ENCODE measurements around the gene AKR1C2. TPM values are rescaled to one million over a fixed set of nuclear protein-coding genes. Genes with fewer than 3 reads are reported as not detected.

AKR1C2 gene
- total and polyA plus RNA-seq, 2 donors (not counting 1 experiment from before 2014, with no cell fraction given), result not detected

- Mint-ChIP-seq H3K27me3 (no peaks in the 10 kb centered on the region), H3K9me3 (ENCODE audit: insufficient read depth) (no peaks in the 10 kb centered on the region), H3K4me3 (no peak overlapping the region), H3K27ac (no peak overlapping the region), H3K4me1 (no peaks in the 10 kb centered on the region)
- Histone ChIP-seq H3K79me2 (ENCODE audit: control insufficient read depth, insufficient read depth, low read length) (no peaks in the 10 kb centered on the region), H3K4me2 (replicated peaks; ENCODE audit: low read depth, low read length, poor library complexity, severe bottlenecking) (no peak overlapping the region), H2AFZ (ENCODE audit: insufficient read depth, low read depth, low read length, poor library complexity, severe bottlenecking) (no peak overlapping the region), H4K20me1 (ENCODE audit: control insufficient read depth, insufficient read depth, low read length, poor library complexity, severe bottlenecking) (no peaks in the 10 kb centered on the region), H3K36me3 (replicated peaks in 1 of 2; ENCODE audit: control extremely low read depth in 1 of 2, control insufficient read depth in 1 of 2, extremely low read depth in 1 of 2, insufficient read depth in 2 of 2, low read length in 1 of 2) (no peaks in the 10 kb centered on the region), H3K27ac (ENCODE audit: low read length in 2 of 2) (no peak overlapping the region), H3K4me1 (ENCODE audit: control insufficient read depth in 2 of 2, insufficient read depth in 2 of 2, low read length in 2 of 2) (no peaks in the 10 kb centered on the region), H3K9ac (ENCODE audit: low read length) (no peak overlapping the region), H3K27me3 (replicated peaks in 1 of 4; ENCODE audit: control extremely low read depth in 1 of 4, control insufficient read depth in 3 of 4, insufficient read depth in 4 of 4, low read length in 3 of 4) (no peaks in the 10 kb centered on the region), H3K9me3 (ENCODE audit: control extremely low read depth in 1 of 3, control insufficient read depth in 2 of 3, insufficient read depth in 1 of 3, low read length in 2 of 3) (no peaks in the 10 kb centered on the region), H3K4me3 (ENCODE audit: control extremely low read depth in 1 of 5, extremely low read depth in 1 of 5, insufficient read depth in 1 of 5, low read depth in 2 of 5, low read length in 4 of 5) (no peak overlapping the region)
- TF ChIP-seq CTCF (IDR thresholded peaks at IDR 0.05) (no peak), EZH2 (IDR thresholded peaks at IDR 0.05; ENCODE audit: borderline replicate concordance, insufficient read depth, low read depth, low read length, poor library complexity, severe bottlenecking) (no peak)
- ChIA-PET POLR2A (no interaction called here), CTCF (no interaction called here)
- WGBS (ENCODE audit: insufficient coverage), result 89% methylated on average over 1 of the region's 2 CpGs
- no peak for DNase-seq
- intact Hi-C loops (cut with micrococcal nuclease), result no loop called here
- no peak for ATAC-seq (ENCODE audit: low read depth)
These were observed 57.6 kb downstream of the AKR1C2 start for GRCh38 chr10:4945766-4946717.

GRCh38 chr10:4944841-4945240, 58.8 kb downstream of the AKR1C2 start:
- H3K4me2 ChIP-seq (replicated peaks; ENCODE audit: low read depth, low read length, poor library complexity, severe bottlenecking), result no peak overlapping the region
- no peaks in the 10 kb centered on the region for H3K36me3 ChIP-seq (replicated peaks in 1 of 2; ENCODE audit: control extremely low read depth in 1 of 2, control insufficient read depth in 1 of 2, extremely low read depth in 1 of 2, insufficient read depth in 2 of 2, low read length in 1 of 2)
- Mint-ChIP-seq H3K4me1 (no peaks in the 10 kb centered on the region), H3K9me3 (ENCODE audit: insufficient read depth) (no peaks in the 10 kb centered on the region), H3K4me3 (no peak overlapping the region), H3K27ac (no peak overlapping the region), H3K27me3 (no peaks in the 10 kb centered on the region)
- no peaks in the 10 kb centered on the region for H3K4me1 ChIP-seq (ENCODE audit: control insufficient read depth in 2 of 2, insufficient read depth in 2 of 2, low read length in 2 of 2)
- CTCF ChIA-PET, result no interaction called here
- no peak for DNase-seq
- POLR2A ChIA-PET, result no interaction called here
- TF ChIP-seq EZH2 (IDR thresholded peaks at IDR 0.05; ENCODE audit: borderline replicate concordance, insufficient read depth, low read depth, low read length, poor library complexity, severe bottlenecking), result no peak
- no peak for TF ChIP-seq CTCF (IDR thresholded peaks at IDR 0.05)
- H3K9me3 ChIP-seq (ENCODE audit: control extremely low read depth in 1 of 3, control insufficient read depth in 2 of 3, insufficient read depth in 1 of 3, low read length in 2 of 3), result no peaks in the 10 kb centered on the region
- no peak for ATAC-seq (ENCODE audit: low read depth)
- intact Hi-C loops (cut with micrococcal nuclease), result no loop called here
- H3K27me3 ChIP-seq (replicated peaks in 1 of 4; ENCODE audit: control extremely low read depth in 1 of 4, control insufficient read depth in 3 of 4, insufficient read depth in 4 of 4, low read length in 3 of 4), result no peaks in the 10 kb centered on the region
- no CpG with 5 or more reads among the region's 1 CpG for WGBS (ENCODE audit: insufficient coverage)
- no peak overlapping the region for H2AFZ ChIP-seq (ENCODE audit: insufficient read depth, low read depth, low read length, poor library complexity, severe bottlenecking)
- no peak overlapping the region for H3K27ac ChIP-seq (ENCODE audit: low read length in 2 of 2)
- no peak overlapping the region for H3K9ac ChIP-seq (ENCODE audit: low read length)
- no peak overlapping the region for H3K4me3 ChIP-seq (ENCODE audit: control extremely low read depth in 1 of 5, extremely low read depth in 1 of 5, insufficient read depth in 1 of 5, low read depth in 2 of 5, low read length in 4 of 5)
- H3K79me2 ChIP-seq (ENCODE audit: control insufficient read depth, insufficient read depth, low read length), result no peaks in the 10 kb centered on the region
- no peaks in the 10 kb centered on the region for H4K20me1 ChIP-seq (ENCODE audit: control insufficient read depth, insufficient read depth, low read length, poor library complexity, severe bottlenecking)
